Naive B cell (primary cell): Measurements from ENCODE around the gene MPRIP. TPM values are rescaled to one million over a fixed set of nuclear protein-coding genes. Genes with fewer than 3 reads are reported as not detected.

Experiments used
- ATAC-seq, 2 donors: fragments of 150-1000 bp; cut with Tn5 transposase; 2 replicates each; pipeline ENCODE4 v1.10.0; 2021; ENCODE audit warnings: low read depth in 2 of 2, mild to moderate bottlenecking in 2 of 2, moderate library complexity in 2 of 2
- DNase-seq: peaks from one replicate; pipeline ENCODE4 v3.0.0; 2022
- H3K27ac Mint-ChIP-seq, 6 donors: one replicate each; pipeline ENCODE4 v1.8.0; 2020 to 2022; ENCODE audit warnings: mild to moderate bottlenecking in 6 of 6, mixed read lengths in 6 of 6, moderate library complexity in 5 of 6, inconsistent platforms in 2 of 6
- H3K27me3 Mint-ChIP-seq, 3 donors: one replicate each; pipeline ENCODE4 v1.8.0; 2021 to 2022; ENCODE audit warnings: mixed read lengths in 3 of 3, mild to moderate bottlenecking in 1 of 3
- H3K36me3 Mint-ChIP-seq, 2 donors: one replicate each; pipeline ENCODE4 v1.8.0; 2020 to 2022; ENCODE audit warnings: mixed read lengths in 2 of 2, inconsistent platforms in 1 of 2, mild to moderate bottlenecking in 1 of 2
- H3K4me1 Mint-ChIP-seq, 3 donors: one replicate each; pipeline ENCODE4 v1.8.0; 2020 to 2022; ENCODE audit warnings: mixed read lengths in 3 of 3, inconsistent platforms in 1 of 3, mild to moderate bottlenecking in 1 of 3, moderate library complexity in 1 of 3
- H3K4me3 Mint-ChIP-seq, 8 donors: one replicate each; pipeline ENCODE4 v1.8.0; 2020 to 2022; ENCODE audit warnings: mild to moderate bottlenecking in 8 of 8, mixed read lengths in 8 of 8, moderate library complexity in 8 of 8, inconsistent platforms in 2 of 8
- H3K9me3 Mint-ChIP-seq, 7 donors: one replicate each; pipeline ENCODE4 v1.8.0; 2020 to 2022; ENCODE audit warnings: mixed read lengths in 7 of 7, mild to moderate bottlenecking in 5 of 7, inconsistent platforms in 2 of 7, moderate library complexity in 1 of 7
- polyA plus RNA-seq, 6 donors: library from polyadenylated mRNA; unstranded; fragments of 300-500 nt; fragmentation: Illumina TruSeq; gene quantifications; one replicate each; pipeline ENCODE4 v1.2.3, GENCODE V29; 2021; ENCODE audit warnings: low read depth in 6 of 6

MPRIP gene
- polyA plus RNA-seq, 6 donors from 2014 or later = 1.9 to 26.0 (median 12.6) TPM

DNA sequence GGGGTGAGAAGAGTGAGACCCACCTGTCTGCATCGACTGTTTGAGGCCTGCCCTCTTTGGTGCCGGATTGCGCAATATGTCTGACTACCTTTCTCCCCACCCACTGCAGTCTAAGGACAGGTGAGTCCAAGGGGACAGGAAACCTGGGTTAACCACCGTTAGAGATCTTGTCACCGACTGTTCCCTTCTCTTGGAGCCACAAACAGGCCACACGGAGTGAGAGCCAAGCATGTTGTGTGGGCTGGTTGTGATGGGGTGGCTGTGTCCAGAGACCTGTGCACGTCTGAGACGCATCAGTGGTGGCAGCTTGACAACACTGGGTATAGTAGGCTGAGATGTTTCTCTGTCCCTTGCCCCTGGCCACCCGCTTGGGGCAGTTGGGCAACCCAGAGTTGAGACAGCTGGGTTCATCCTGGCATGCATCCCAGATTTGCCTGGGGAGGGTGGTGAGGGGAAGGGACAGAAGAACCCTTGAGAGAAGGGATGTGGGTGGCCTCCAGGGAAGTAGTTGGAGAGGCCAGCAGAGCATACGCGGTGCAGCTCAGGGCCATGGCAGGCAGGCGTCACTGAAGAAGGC is 21.4 kb downstream of the MPRIP start:
- Mint-ChIP-seq H3K4me1 (peaks cover 72 to 88% (median 83%) of the 10 kb centered on the region in 3 donors), H3K9me3 (no peaks in the 10 kb centered on the region), H3K36me3 (peaks cover 0 to 4% of the 10 kb centered on the region in 2 donors), H3K27ac (peak overlapping the region; percentile 30 to 93 (median 70)), H3K4me3 (peak overlapping the region in 1 of 8 donors; percentile 70), H3K27me3 (no peaks in the 10 kb centered on the region)
- ATAC-seq = no peak
- DNase-seq = no peak

DNA sequence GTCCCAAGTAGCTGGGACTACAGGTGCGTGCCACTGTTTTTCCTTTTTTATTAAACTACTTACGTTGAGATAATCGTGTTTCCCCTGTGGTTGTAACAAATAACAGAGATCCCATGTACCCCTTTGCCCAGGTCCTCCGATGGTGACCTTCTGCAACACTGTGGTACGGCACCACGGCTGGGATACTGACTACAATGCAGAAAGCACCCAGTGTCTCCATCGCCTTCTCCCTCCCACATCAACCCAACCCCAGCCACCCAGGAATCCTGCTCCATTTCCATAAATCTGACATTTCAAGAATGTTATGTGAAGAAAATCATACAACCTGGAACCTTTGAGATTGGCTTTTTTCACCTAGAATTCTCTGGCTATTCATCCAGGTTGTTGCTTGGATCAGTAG is 22.1 kb downstream of the MPRIP start:
- Mint-ChIP-seq H3K36me3 (peaks cover 0 to 4% of the 10 kb centered on the region in 2 donors), H3K4me1 (peaks cover 76 to 90% (median 86%) of the 10 kb centered on the region in 3 donors), H3K4me3 (no peak overlapping the region), H3K27me3 (no peaks in the 10 kb centered on the region), H3K27ac (peak overlapping the region in 2 of 6 donors; percentile 62 to 69), H3K9me3 (no peaks in the 10 kb centered on the region)
- ATAC-seq (no peak), DNase-seq (no peak)

DNA sequence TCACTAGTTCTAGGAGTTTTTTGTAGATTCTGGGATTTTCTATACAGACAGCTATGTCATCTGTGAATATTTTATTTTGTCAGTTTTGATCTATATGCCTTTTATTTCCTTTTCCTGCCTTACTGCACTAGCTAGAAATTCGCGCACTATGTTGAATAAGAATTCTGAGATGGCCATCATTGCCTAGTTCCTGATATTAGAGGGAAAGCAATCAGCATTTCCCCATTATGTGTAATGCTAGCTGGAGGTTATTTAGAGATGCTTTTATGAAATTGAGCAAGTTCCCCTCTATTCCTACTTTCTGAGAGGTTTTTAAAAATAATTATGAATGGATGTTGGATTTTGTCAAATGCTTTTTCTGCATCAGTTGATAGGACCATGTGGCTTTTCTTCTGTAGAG is 23.8 kb downstream of the MPRIP start:
- ATAC-seq (no peak), DNase-seq (no peak)
- Mint-ChIP-seq H3K36me3 (peaks cover 10 to 15% of the 10 kb centered on the region in 2 donors), H3K27me3 (no peaks in the 10 kb centered on the region), H3K4me3 (no peak overlapping the region), H3K9me3 (peaks cover 0 to 12% (median 5%) of the 10 kb centered on the region in 7 donors), H3K27ac (peak overlapping the region in 2 of 6 donors; percentile 27 to 81), H3K4me1 (peaks cover 78 to 92% (median 84%) of the 10 kb centered on the region in 3 donors)

DNA sequence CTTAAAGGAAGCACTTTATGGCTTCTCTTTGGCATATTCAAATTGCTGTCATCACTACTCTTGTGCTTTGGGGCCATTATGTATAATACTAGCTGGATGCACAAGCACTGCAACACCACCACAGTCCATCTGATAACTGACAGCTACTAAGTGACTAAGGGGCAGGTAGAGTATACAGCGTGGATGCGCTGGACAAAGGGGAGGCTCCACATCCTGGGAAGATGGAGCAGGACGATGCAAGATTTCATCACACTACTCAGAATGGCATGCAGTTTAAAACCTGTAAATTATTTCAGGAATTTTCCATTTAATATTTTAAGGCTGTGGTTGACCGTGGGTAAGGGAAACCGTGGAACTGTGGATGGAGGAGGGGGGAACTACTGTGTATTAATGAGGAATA is 25.0 kb downstream of the MPRIP start:
- DNase-seq (no peak), ATAC-seq (no peak)
- Mint-ChIP-seq H3K4me3 (no peak overlapping the region), H3K4me1 (peaks cover 74 to 92% (median 82%) of the 10 kb centered on the region in 3 donors), H3K36me3 (peaks cover 10 to 15% of the 10 kb centered on the region in 2 donors), H3K9me3 (peaks cover 0 to 12% (median 5%) of the 10 kb centered on the region in 7 donors), H3K27me3 (no peaks in the 10 kb centered on the region), H3K27ac (peak overlapping the region in 3 of 6 donors; percentile 36 to 84 (median 65))

DNA sequence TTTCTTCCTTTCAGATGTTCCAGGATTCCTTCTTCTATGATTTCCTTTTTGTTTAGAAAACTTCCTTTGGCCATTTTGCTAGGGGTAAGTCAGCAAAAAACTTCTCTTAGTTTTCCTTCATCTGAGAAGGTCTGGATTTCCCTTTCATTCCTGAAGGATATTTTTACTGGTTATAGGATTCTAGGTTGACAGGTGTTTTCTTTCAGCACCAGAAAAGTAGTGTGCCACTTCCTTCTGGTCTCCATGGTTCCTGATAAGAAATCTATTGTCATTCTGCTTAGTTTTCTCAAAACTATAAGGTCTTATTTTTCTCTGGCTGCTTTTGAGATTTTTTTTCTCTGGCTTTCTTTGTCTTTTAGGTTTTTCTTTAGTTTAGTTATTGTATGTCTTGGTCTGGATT is 27.6 kb downstream of the MPRIP start:
- peak overlapping the region in 1 of 6 donors; percentile 54 for H3K27ac Mint-ChIP-seq
- ATAC-seq (no peak), DNase-seq (no peak)
- H3K27me3 Mint-ChIP-seq = no peaks in the 10 kb centered on the region
- peaks cover 66 to 92% (median 84%) of the 10 kb centered on the region in 3 donors for H3K4me1 Mint-ChIP-seq
- peak overlapping the region in 1 of 8 donors; percentile 63 for H3K4me3 Mint-ChIP-seq
- peaks cover 0 to 12% (median 5%) of the 10 kb centered on the region in 7 donors for H3K9me3 Mint-ChIP-seq
- H3K36me3 Mint-ChIP-seq = peaks cover 6 to 15% of the 10 kb centered on the region in 2 donors

DNA sequence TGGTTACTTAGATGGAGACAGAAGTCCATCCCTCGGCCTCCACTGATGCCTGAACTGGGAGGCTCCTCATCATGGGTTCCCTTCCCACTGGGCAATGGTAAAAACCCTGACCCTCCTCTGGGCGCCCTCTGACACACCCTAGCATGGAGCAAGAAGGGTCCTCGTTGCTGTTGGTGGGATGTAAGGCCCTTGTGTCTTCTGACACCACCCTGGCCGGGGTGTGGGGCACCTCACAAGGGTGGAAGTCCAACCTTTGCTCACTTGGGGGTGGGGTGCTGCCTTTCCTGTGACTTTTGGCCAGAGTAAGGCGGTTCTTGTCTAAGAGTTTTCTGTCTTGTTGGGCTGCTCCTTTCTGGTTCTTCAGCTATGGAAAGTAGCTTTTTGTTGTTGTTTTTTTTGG is 28.7 kb downstream of the MPRIP start:
- Mint-ChIP-seq H3K4me3 (peak overlapping the region in 3 of 8 donors; percentile 3 to 56 (median 4)), H3K27me3 (no peaks in the 10 kb centered on the region), H3K9me3 (peaks cover 0 to 12% (median 5%) of the 10 kb centered on the region in 7 donors), H3K36me3 (peaks cover 6 to 15% of the 10 kb centered on the region in 2 donors), H3K4me1 (peaks cover 61 to 91% (median 82%) of the 10 kb centered on the region in 3 donors), H3K27ac (no peak overlapping the region)
- ATAC-seq (no peak), DNase-seq (no peak)

DNA sequence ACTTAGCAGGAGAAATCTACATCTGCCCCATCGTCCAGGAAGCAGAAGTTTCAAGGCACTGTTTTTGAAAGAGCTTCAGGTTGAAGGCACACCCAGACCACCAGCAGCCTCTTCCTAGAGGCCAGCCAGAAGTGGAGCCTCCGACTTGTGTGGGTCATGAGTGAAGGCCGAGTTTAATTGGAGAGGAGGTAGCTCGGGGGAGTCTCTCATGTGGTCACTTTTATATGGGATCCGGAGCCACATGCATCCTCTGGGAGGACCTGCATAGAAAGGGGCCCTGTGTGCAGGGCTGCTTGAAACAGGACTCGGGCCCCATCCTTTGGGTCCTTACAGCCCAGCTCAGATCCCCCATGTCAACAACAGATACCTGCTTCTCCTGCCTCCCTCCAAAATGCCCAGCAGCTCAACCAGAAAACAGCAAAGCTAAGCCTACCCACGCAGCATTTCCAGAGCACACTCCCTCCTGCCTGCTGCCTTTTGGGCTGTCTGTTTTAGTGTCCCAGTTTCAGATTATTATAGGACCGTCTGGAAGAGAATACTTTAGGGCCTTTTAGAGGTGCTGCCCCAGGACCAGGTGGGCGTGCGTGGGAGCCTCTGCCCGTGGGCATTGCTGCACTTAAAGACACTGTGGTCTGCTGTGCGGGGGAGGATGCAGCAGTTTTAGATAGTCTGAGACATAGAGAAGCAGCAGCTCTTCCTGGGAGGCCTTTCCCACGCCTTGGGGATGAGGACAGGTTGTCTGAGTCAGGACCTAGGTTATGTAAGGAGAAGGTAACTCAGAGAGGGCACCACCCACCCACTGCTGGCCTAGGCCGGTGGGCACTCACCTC is 29.5 kb downstream of the MPRIP start:
- Mint-ChIP-seq H3K36me3 (peaks cover 6 to 23% of the 10 kb centered on the region in 2 donors), H3K4me1 (peaks cover 61 to 93% (median 79%) of the 10 kb centered on the region in 3 donors), H3K27me3 (no peaks in the 10 kb centered on the region), H3K4me3 (no peak overlapping the region), H3K27ac (peak overlapping the region in 1 of 6 donors; percentile 96), H3K9me3 (peaks cover 0 to 12% (median 5%) of the 10 kb centered on the region in 7 donors)
- ATAC-seq = no peak
- no peak for DNase-seq

DNA sequence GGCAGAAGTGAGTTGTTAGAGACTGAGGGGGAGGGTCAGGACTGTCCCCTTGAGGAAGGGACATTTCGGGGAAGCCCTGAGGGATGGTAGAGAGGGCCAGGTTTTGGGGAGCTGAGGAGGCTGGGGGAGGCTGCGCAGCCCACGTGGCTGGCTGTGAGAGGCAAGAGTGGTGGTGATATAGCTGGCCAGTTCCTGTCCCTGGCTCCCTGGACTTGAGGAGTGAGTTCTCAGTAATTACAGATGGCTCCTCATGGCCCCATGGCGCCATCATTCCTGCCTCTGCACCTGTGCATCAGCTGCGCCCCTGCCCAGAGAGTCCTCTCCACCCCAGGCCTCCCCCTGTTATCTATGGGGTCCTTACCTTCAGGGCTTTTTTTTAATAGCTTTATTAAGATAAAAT is 30.3 kb downstream of the MPRIP start:
- peaks cover 57 to 86% (median 71%) of the 10 kb centered on the region in 3 donors for H3K4me1 Mint-ChIP-seq
- H3K27ac Mint-ChIP-seq = peak overlapping the region in 3 of 6 donors; percentile 27 to 96 (median 46)

DNA sequence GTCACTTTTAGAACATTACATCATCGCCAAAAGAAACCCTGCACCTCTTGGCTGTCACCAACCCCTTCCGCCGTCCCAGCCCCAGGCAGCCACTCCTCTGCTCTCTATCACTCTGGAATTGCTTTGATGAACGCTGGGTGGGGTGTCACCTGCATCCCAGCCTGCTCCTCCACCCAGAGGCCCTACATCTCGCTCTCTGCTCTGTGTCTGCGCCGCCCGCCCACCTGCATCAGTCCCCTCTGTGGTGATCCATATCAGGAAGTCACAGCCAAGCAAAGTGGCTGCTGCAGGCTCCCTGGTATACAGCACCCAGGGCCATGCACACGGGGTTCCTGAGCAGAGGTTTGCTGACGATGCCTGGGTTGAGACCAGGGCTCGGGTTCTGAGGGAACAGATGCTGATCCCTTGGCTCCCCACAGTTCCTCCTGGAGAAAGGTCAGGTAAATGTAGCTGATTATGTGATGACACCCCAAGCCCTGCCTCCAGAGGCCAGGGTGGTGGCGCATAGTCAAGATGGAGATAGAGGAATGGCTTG is 30.8 kb downstream of the MPRIP start:
- DNase-seq = no peak
- peaks cover 6 to 23% of the 10 kb centered on the region in 2 donors for H3K36me3 Mint-ChIP-seq
- ATAC-seq = no peak
- H3K27me3 Mint-ChIP-seq = no peaks in the 10 kb centered on the region
- peaks cover 54 to 81% (median 66%) of the 10 kb centered on the region in 3 donors for H3K4me1 Mint-ChIP-seq
- peak overlapping the region in 1 of 8 donors; percentile 25 for H3K4me3 Mint-ChIP-seq
- peaks cover 0 to 12% (median 5%) of the 10 kb centered on the region in 7 donors for H3K9me3 Mint-ChIP-seq
- peak overlapping the region in 3 of 6 donors; percentile 27 to 70 (median 46) for H3K27ac Mint-ChIP-seq

More for the DNA sequence above, 30.3 kb downstream of the MPRIP start:
- Mint-ChIP-seq H3K36me3 (peaks cover 6 to 23% of the 10 kb centered on the region in 2 donors), H3K4me3 (no peak overlapping the region), H3K27me3 (no peaks in the 10 kb centered on the region), H3K9me3 (peaks cover 0 to 12% (median 5%) of the 10 kb centered on the region in 7 donors)
- no peak for ATAC-seq
- DNase-seq = no peak

DNA sequence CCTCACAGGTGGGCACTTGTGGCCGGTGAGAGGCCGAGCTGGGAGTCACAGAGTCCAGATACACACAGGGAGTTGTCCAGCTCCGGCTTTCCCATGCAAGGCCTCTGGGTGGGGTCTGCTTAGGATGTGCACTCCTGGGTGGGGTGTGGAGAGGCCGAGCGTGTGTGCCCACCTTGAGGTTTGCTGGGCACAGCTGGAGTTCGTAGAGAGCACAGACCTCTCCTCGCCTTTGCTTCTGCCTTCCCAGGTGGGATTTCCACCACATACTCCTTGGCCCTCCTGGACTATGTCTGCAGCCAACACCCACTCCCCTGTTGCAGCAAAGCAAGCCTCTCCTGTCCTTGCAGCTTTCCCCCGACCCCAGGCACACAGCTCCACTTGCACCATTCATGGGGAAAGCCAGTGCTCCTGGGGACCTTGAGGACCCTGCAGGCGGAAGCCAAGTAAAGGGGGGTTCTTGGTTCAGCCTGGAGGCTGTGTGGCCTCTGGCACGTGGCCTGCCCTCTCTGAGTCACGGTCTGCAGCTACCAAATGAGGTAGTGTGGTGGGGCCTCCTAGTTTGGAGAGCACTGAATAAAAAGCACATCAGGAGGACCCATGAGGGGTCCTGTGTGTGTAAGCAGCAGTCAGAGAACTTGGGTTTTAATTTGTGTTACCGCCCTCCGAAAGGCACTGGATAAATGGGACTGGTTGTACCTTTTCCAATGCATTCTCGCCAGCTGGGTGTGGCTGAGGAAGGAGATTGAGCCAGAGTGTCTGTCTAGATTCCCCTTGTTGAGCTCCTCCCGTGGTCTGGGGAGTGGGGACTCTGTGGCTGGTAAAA is 31.5 kb downstream of the MPRIP start:
- Mint-ChIP-seq H3K36me3 (peaks cover 7 to 26% of the 10 kb centered on the region in 2 donors), H3K4me1 (peaks cover 50 to 74% (median 59%) of the 10 kb centered on the region in 3 donors), H3K27ac (no peak overlapping the region), H3K4me3 (peak overlapping the region in 1 of 8 donors; percentile 25), H3K27me3 (no peaks in the 10 kb centered on the region), H3K9me3 (peaks cover 0 to 12% (median 5%) of the 10 kb centered on the region in 7 donors)
- ATAC-seq = no peak
- no peak for DNase-seq

DNA sequence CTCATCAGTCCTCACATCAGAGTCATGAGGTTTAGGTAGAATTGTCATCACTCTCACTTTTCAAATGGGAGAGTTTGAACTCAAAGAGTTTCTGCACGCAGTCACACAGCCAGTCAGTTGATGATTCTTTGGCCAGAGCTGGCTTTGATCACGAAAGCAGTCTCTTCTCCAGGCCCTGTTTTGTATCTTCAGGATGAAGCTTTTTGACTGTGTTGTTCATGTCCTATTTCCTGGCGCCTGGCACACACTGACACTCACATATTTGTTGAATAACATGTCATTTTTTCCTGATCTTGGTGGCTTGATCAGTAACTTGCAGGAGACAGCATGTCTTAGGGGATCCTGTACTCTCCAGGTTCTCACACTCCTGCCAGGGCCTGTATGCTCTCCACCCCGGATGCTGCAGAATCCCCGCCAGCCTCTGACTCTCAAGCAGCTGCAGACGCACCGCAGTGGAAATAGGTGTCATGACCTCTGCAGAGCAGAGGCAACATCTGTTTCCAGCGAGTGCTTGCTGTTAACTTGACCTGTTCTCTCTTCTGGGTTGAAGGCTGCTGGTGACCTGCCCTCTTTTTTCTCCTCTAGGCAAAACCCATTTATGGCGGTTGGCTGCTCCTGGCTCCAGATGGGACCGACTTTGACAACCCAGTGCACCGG is 33.0 kb downstream of the MPRIP start:
- DNase-seq (no peak), ATAC-seq (no peak)
- H3K9me3 Mint-ChIP-seq = peaks cover 0 to 7% (median 3%) of the 10 kb centered on the region in 7 donors
- peaks cover 38 to 62% (median 52%) of the 10 kb centered on the region in 3 donors for H3K4me1 Mint-ChIP-seq
- peak overlapping the region in 2 of 6 donors; percentile 14 to 81 for H3K27ac Mint-ChIP-seq
- H3K36me3 Mint-ChIP-seq = peaks cover 7 to 23% of the 10 kb centered on the region in 2 donors
- H3K4me3 Mint-ChIP-seq = no peak overlapping the region
- no peaks in the 10 kb centered on the region for H3K27me3 Mint-ChIP-seq

DNA sequence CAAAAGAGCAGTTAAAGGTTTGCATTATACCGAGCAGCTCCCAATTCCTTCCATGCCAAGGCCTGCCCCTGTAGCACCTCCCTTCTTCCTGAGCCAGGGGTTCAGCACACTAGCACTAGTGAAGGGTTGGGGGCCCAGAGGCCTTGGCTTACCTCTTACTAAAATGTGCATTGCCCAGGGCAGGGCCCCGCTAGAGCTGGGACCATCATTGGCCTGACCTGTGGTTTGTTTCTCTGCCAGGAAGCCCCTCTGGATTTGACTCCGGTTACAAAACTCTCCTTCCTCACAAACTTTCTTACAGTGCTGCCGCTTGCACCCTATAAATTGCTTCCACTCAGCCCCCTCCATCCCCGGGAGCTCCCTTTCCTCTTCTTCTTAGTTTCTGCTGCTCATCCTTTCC is 33.8 kb downstream of the MPRIP start:
- no peaks in the 10 kb centered on the region for H3K27me3 Mint-ChIP-seq
- no peak overlapping the region for H3K4me3 Mint-ChIP-seq
- peaks cover 32 to 54% (median 46%) of the 10 kb centered on the region in 3 donors for H3K4me1 Mint-ChIP-seq
- no peak for ATAC-seq
- peak overlapping the region in 2 of 6 donors; percentile 38 to 60 for H3K27ac Mint-ChIP-seq
- no peak for DNase-seq
- peaks cover 6 to 16% of the 10 kb centered on the region in 2 donors for H3K36me3 Mint-ChIP-seq
- no peaks in the 10 kb centered on the region for H3K9me3 Mint-ChIP-seq
